ENCODE results near the gene SHISA9. TPM values are rescaled to one million over a fixed set of nuclear protein-coding genes. Genes with fewer than 3 reads are reported as not detected.

SHISA9 gene
- polyA plus RNA-seq, 1 donor from 2014 or later = not detected

DNA sequence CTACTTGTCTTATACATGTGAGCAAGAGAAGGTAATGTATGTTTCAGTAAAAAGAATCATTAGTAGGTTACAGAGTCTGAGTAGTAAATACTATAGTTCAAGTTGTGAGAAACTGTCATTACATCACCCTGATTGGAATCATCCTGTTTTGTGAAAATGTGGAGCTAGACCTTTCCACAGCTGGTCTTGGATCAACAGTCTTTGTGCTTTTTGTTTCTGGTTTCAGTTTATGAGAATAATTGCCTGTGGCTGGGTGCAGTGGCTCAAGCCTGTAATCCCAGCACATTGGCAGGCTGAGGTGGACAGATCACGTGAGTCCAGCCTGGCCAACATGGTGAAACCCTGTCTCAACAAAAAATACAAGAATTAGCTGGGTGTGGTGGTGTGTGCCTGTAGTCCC, 19.7 kb upstream of the SHISA9 start:
- H3K27ac Mint-ChIP-seq = no peak overlapping the region
- H3K27me3 Mint-ChIP-seq = peaks cover 7% of the 10 kb centered on the region
- H3K4me1 Mint-ChIP-seq = peaks cover 0 to 2% (median 0%) of the 10 kb centered on the region in 3 donors
- peaks cover 0 to 7% (median 3%) of the 10 kb centered on the region in 3 donors for H3K9me3 Mint-ChIP-seq
- H3K36me3 Mint-ChIP-seq = peaks cover 3% of the 10 kb centered on the region
- no peak overlapping the region for H3K4me3 Mint-ChIP-seq

GRCh38 chr16:12885742-12886141, 15.7 kb upstream of the SHISA9 start:
- H3K27ac Mint-ChIP-seq = no peak overlapping the region
- H3K27me3 Mint-ChIP-seq = peaks cover 8% of the 10 kb centered on the region
- H3K4me3 Mint-ChIP-seq = no peak overlapping the region
- no peaks in the 10 kb centered on the region for H3K4me1 Mint-ChIP-seq
- H3K36me3 Mint-ChIP-seq = peaks cover 2% of the 10 kb centered on the region
- H3K9me3 Mint-ChIP-seq = peaks cover under 1 to 7% (median 1%) of the 10 kb centered on the region in 3 donors

GRCh38 chr16:12891836-12892235, 9.6 kb upstream of the SHISA9 start:
- Mint-ChIP-seq H3K9me3 (peaks cover 0 to 4% (median 0%) of the 10 kb centered on the region in 3 donors), H3K36me3 (peaks cover 2% of the 10 kb centered on the region), H3K4me3 (no peak overlapping the region), H3K27me3 (peaks cover 27% of the 10 kb centered on the region), H3K4me1 (no peaks in the 10 kb centered on the region), H3K27ac (no peak overlapping the region)

DNA sequence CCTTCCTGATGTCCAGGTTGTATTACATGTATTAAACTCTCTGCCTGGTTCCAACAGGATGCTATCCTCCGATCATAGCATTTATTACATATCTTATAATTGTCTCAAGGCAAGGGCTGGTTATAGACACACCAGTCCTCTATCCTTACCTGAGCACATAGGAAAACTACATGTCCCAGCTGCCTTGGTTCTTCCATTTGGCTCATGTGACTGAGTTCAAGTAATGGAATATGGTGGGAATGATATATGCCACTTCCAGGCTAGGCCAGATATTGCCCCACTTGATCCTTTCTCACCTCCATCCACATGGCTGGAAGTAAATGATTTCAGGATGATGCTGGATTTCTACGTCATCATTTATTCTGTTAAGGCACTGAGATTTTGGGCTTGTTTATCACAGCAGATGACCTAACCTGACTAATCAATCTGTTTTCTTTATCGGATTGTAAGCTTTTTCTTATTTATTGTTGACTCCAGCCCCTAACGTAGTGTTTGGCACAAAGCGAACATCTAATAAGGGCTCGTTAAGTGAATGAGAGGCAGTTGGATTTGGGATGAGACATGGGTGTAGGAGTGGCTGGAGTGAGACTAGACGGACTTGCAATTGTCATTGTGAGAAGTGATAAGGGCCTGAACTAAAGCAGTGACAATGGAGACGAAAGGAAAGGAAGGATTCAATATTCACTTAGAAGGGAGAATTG, 8.2 kb upstream of the SHISA9 start:
- Mint-ChIP-seq H3K27me3 (peaks cover 29% of the 10 kb centered on the region), H3K4me1 (no peaks in the 10 kb centered on the region), H3K4me3 (no peak overlapping the region), H3K36me3 (peaks cover 2% of the 10 kb centered on the region), H3K27ac (no peak overlapping the region), H3K9me3 (peaks cover 0 to 4% (median 0%) of the 10 kb centered on the region in 3 donors)

GRCh38 chr16:12896562-12896961, 4.8 kb upstream of the SHISA9 start:
- Mint-ChIP-seq H3K27me3 (peaks cover 50% of the 10 kb centered on the region), H3K4me3 (no peak overlapping the region), H3K9me3 (no peaks in the 10 kb centered on the region), H3K36me3 (no peaks in the 10 kb centered on the region), H3K4me1 (peaks cover 0 to 2% (median 0%) of the 10 kb centered on the region in 3 donors), H3K27ac (no peak overlapping the region)

GRCh38 chr16:12898551-12898950, 2.8 kb upstream of the SHISA9 start:
- H3K4me3 Mint-ChIP-seq = no peak overlapping the region
- H3K9me3 Mint-ChIP-seq = no peaks in the 10 kb centered on the region
- H3K27ac Mint-ChIP-seq = no peak overlapping the region
- H3K4me1 Mint-ChIP-seq = peaks cover 0 to 4% (median 0%) of the 10 kb centered on the region in 3 donors
- H3K27me3 Mint-ChIP-seq = peaks cover 53% of the 10 kb centered on the region
- H3K36me3 Mint-ChIP-seq = peaks cover under 1% of the 10 kb centered on the region

- Mint-ChIP-seq H3K27ac (peak overlapping the region in 1 of 3 donors; percentile 23), H3K9me3 (no peaks in the 10 kb centered on the region), H3K4me1 (peaks cover 0 to 4% (median 0%) of the 10 kb centered on the region in 3 donors), H3K27me3 (peaks cover 61% of the 10 kb centered on the region), H3K4me3 (no peak overlapping the region), H3K36me3 (peaks cover 1% of the 10 kb centered on the region)
Measured at GRCh38 chr16:12899529-12900143, 1.8 kb upstream of the SHISA9 start.

GRCh38 chr16:12900156-12900555, 1.2 kb upstream of the SHISA9 start:
- Mint-ChIP-seq H3K4me1 (peaks cover 0 to 4% (median 0%) of the 10 kb centered on the region in 3 donors), H3K4me3 (peak overlapping the region in 1 of 4 donors; percentile 49), H3K36me3 (peaks cover 1% of the 10 kb centered on the region), H3K27ac (no peak overlapping the region), H3K27me3 (peaks cover 65% of the 10 kb centered on the region), H3K9me3 (no peaks in the 10 kb centered on the region)

GRCh38 chr16:12900599-12901203, 697 bp upstream of the SHISA9 start:
- Mint-ChIP-seq H3K4me1 (peaks cover 0 to 4% (median 0%) of the 10 kb centered on the region in 3 donors), H3K27ac (no peak overlapping the region), H3K27me3 (peaks cover 70% of the 10 kb centered on the region), H3K36me3 (peaks cover 1% of the 10 kb centered on the region), H3K9me3 (no peaks in the 10 kb centered on the region), H3K4me3 (no peak overlapping the region)

GRCh38 chr16:12901204-12901596, 198 bp upstream of the SHISA9 start:
- peaks cover 1% of the 10 kb centered on the region for H3K36me3 Mint-ChIP-seq
- peaks cover 70% of the 10 kb centered on the region for H3K27me3 Mint-ChIP-seq
- H3K9me3 Mint-ChIP-seq = no peaks in the 10 kb centered on the region
- H3K27ac Mint-ChIP-seq = no peak overlapping the region
- H3K4me1 Mint-ChIP-seq = peaks cover 0 to 4% (median 0%) of the 10 kb centered on the region in 3 donors
- H3K4me3 Mint-ChIP-seq = no peak overlapping the region

DNA sequence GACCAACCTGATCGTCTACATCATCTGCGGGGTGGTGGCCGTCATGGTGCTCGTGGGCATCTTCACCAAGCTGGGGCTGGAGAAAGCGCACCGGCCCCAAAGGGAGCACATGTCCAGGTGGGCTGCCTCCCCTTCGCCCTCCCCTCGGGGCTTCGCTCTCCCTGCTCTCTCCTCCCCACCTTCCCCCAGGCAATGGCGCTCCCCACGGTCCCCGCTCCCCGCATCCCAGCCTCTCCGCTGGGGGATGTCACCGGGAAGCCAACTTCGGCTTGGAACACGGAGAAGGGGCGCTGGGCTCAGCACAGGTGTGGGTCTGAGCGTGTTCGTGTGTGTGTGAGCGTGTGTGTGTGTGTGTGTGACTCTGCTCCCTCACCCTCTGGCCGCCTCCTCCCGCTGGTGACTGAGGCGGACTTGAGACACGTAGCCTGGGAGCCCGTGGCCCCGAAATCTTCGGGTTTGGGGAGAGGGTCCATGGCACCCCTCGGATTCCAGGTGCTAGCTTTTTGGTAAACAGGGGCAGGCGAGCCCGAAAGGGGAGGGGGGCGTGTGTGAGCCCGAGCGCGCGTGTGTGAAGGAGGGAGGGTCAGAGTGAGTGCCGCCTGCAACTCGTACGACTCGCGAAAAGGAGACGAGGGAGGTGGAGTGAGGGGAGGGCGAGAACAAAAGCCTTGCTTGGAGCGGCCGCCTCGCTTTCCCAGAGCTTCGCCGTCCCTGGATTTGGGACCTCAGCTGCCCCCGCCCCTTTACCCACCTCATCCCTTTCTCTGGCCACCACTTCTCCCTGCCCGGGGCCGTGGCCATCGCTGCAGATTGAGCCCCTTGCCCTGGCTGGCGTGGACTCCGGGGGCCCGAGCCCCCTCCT, 1.3 kb downstream of the SHISA9 start:
- H3K4me3 Mint-ChIP-seq = no peak overlapping the region
- H3K36me3 Mint-ChIP-seq = peaks cover 1% of the 10 kb centered on the region
- peaks cover 62% of the 10 kb centered on the region for H3K27me3 Mint-ChIP-seq

DNA sequence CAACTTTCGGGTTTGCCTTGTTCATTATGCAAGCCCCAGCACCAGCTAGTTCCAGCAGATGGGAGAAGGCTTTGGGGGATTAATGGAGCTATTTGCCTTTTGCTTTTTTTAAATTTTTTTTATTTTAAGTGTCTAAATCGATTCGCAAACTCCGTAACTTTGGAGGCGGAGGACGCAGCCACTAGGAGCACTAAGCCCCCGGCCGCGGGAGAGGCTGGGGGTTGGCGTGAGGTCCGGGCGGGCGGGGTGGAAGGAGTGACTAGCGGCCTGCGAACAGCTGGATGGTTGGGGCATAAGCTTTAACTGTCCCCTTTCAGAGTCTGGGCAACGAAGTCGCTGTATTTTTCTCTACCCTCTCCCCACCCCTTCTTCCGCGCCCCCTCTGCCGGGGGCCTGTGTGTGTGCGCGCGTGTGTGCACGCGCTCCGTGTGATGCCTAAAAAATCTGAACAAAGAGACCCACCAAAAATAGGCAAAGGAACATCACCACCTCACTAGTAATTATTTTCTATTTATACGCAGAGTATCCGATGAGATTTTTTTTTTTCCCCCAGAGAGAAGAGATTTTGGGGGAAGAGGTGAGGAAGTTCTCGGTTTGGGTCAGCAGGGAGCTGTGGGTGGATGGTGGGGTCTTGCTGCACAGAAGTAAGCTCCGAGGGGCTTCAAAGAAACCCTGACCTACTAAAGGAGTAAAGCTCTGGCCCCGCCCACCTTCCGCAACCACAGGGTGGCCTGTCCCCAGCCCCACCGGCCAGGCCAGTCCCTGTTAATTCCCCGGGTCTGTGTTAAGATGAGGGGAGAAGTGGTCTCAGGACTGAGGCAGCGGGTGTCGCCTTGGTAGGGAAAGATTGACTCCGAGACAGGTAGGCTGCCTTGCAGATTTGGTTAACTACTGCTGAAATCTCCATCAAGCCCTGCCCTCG, 2.3 kb downstream of the SHISA9 start:
- peaks cover 0 to 4% (median 0%) of the 10 kb centered on the region in 3 donors for H3K4me1 Mint-ChIP-seq
- no peak overlapping the region for H3K27ac Mint-ChIP-seq
- H3K4me3 Mint-ChIP-seq = peak overlapping the region in 2 of 4 donors; percentile 47 to 52
- peaks cover 62% of the 10 kb centered on the region for H3K27me3 Mint-ChIP-seq
- H3K9me3 Mint-ChIP-seq = no peaks in the 10 kb centered on the region
- peaks cover 1% of the 10 kb centered on the region for H3K36me3 Mint-ChIP-seq

More for the DNA sequence above, 1.3 kb downstream of the SHISA9 start:
- H3K4me1 Mint-ChIP-seq = peaks cover 0 to 4% (median 0%) of the 10 kb centered on the region in 3 donors
- H3K27ac Mint-ChIP-seq = no peak overlapping the region
- H3K9me3 Mint-ChIP-seq = no peaks in the 10 kb centered on the region

DNA sequence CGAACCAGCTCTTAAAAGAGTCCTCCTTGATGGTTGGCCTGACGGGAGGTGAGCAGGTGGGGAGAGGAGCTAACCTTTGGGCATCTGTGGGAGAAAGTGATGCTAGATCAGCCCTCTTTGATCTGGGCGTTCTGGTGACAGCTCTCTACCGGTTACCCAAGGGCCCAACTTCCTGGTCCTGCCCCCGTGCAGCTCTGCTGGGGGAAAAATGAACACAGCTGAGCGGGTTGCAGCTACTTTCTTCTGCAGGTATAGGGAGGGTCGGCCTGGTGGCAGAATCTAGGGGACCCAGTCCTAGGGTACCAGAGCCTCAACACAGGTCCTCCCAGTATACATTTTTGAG, 2.9 kb downstream of the SHISA9 start:
- H3K4me3 Mint-ChIP-seq = peak overlapping the region in 1 of 4 donors; percentile 47
- H3K27ac Mint-ChIP-seq = no peak overlapping the region
- H3K27me3 Mint-ChIP-seq = peaks cover 58% of the 10 kb centered on the region
- H3K4me1 Mint-ChIP-seq = peaks cover 0 to 4% (median 0%) of the 10 kb centered on the region in 3 donors
- peaks cover 1% of the 10 kb centered on the region for H3K36me3 Mint-ChIP-seq
- no peaks in the 10 kb centered on the region for H3K9me3 Mint-ChIP-seq

- H3K27me3 Mint-ChIP-seq = peaks cover 43% of the 10 kb centered on the region
- no peak overlapping the region for H3K27ac Mint-ChIP-seq
- H3K9me3 Mint-ChIP-seq = peaks cover 0 to 6% (median 5%) of the 10 kb centered on the region in 3 donors
Measured at GRCh38 chr16:12906271-12906670, 4.9 kb downstream of the SHISA9 start.

More at GRCh38 chr16:12906271-12906670, 4.9 kb downstream of the SHISA9 start:
- no peak overlapping the region for H3K4me3 Mint-ChIP-seq
- H3K4me1 Mint-ChIP-seq = peaks cover 0 to 2% (median 0%) of the 10 kb centered on the region in 3 donors
- peaks cover 1% of the 10 kb centered on the region for H3K36me3 Mint-ChIP-seq

All from IgD-negative memory B cell (primary cell).